Measurements from ENCODE around the gene ZDHHC7.
A peak's percentile ranks its signal among the peaks of the same experiment; 100 is the strongest.

ZDHHC7 gene

GRCh38 chr16:84989749-84990620 is 21.4 kb downstream of the ZDHHC7 start:
- Histone ChIP-seq H3K9me3 (ENCODE audit: insufficient read depth, low read depth, low read length) (peaks cover 2% of the 10 kb centered on the region), H3K4me1 (ENCODE audit: control insufficient read depth in 1 of 2, insufficient read depth in 2 of 2, low read length in 2 of 2) (peaks cover 3 to 9% of the 10 kb centered on the region in 2 experiments), H3K23ac (ENCODE audit: low read length) (no peak overlapping the region), H2AK5ac (ENCODE audit: low read length) (no peak overlapping the region), H2AFZ (ENCODE audit: insufficient read depth, low read length, poor library complexity) (no peak overlapping the region), H4K8ac (ENCODE audit: low read depth, low read length) (no peak overlapping the region), H3K9ac (ENCODE audit: low read length) (no peak overlapping the region), H2BK120ac (ENCODE audit: insufficient read depth, low read length, poor library complexity) (no peak overlapping the region), H3K27ac (ENCODE audit: low read depth, low read length) (no peak overlapping the region), H2BK5ac (ENCODE audit: low read depth, low read length, poor library complexity) (no peak overlapping the region), H4K12ac (ENCODE audit: low read depth, low read length) (no peak overlapping the region), H3K4me2 (ENCODE audit: low read length) (no peak overlapping the region), H3K18ac (ENCODE audit: low read length) (no peak overlapping the region), H3K14ac (ENCODE audit: low read length) (no peak overlapping the region), H3K4ac (ENCODE audit: low read depth, low read length) (no peak overlapping the region), H3K79me2 (ENCODE audit: control insufficient read depth, insufficient read depth, low read length, poor library complexity) (peaks cover 2% of the 10 kb centered on the region), H2BK12ac (ENCODE audit: low read length) (no peak overlapping the region), H3K27me3 (ENCODE audit: insufficient read depth, low read length) (no peaks in the 10 kb centered on the region), H4K91ac (ENCODE audit: low read depth, low read length) (no peak overlapping the region), H3K36me3 (ENCODE audit: control insufficient read depth in 1 of 2, insufficient read depth in 2 of 2, low read length in 2 of 2) (peaks cover 51 to 59% of the 10 kb centered on the region in 2 experiments), H3K79me1 (ENCODE audit: low read length) (no peaks in the 10 kb centered on the region), H3K4me3 (ENCODE audit: low read depth, low read length) (no peak overlapping the region)
- DNase-seq = no peak
- no CpG with 5 or more reads among the region's 27 CpGs for WGBS (ENCODE audit: extremely low coverage, insufficient coverage, insufficient read length)

DNA sequence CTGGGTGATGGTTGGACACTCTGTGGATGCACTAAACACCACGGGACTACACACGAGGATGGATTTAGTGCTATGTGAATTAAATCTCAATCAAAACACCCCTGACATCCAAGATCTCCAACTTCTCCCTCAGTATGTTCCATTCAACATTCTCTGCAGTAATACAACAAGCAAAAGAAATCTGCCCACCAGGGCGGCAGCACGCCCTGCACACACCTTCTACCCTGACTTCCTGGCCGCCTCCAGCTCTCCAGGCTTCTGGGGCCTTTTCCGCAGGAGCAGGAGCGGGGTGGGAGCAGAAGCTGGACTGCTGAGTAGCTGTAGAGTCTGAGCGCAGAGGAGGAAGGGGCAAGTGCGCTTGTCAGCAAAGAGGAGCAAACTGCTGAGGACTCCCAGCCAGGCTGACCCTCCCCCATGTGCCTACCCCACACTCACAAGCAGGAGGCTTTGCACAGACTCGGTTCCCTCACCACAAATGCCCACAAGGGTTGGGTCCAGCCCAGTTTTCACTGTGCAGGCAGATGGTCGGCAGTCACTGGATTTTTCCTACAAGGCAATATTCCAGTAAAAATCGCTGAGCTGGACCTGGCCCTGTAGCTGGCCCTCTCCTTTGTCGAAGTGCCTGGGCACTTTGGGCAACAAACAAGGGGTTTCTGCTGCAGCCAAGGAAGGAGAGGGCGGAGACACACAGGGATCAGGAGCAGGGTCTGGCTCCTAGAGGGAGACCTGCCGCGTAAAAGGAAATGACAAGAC is 22.8 kb downstream of the ZDHHC7 start:
- Histone ChIP-seq H4K8ac (ENCODE audit: low read depth, low read length) (no peak overlapping the region), H3K18ac (ENCODE audit: low read length) (no peak overlapping the region), H2BK12ac (ENCODE audit: low read length) (no peak overlapping the region), H3K27ac (ENCODE audit: low read depth, low read length) (no peak overlapping the region), H3K27me3 (ENCODE audit: insufficient read depth, low read length) (no peaks in the 10 kb centered on the region), H4K12ac (ENCODE audit: low read depth, low read length) (no peak overlapping the region), H2BK120ac (ENCODE audit: insufficient read depth, low read length, poor library complexity) (no peak overlapping the region), H3K79me1 (ENCODE audit: low read length) (no peaks in the 10 kb centered on the region), H4K91ac (ENCODE audit: low read depth, low read length) (no peak overlapping the region), H3K4me2 (ENCODE audit: low read length) (no peak overlapping the region), H3K23ac (ENCODE audit: low read length) (no peak overlapping the region), H3K4me3 (ENCODE audit: low read depth, low read length) (no peak overlapping the region), H3K79me2 (ENCODE audit: control insufficient read depth, insufficient read depth, low read length, poor library complexity) (no peaks in the 10 kb centered on the region), H2AFZ (ENCODE audit: insufficient read depth, low read length, poor library complexity) (no peak overlapping the region), H3K4me1 (ENCODE audit: control insufficient read depth in 1 of 2, insufficient read depth in 2 of 2, low read length in 2 of 2) (peaks cover 0 to 2% of the 10 kb centered on the region in 2 experiments), H3K4ac (ENCODE audit: low read depth, low read length) (no peak overlapping the region), H3K36me3 (ENCODE audit: control insufficient read depth in 1 of 2, insufficient read depth in 2 of 2, low read length in 2 of 2) (peaks cover 55% of the 10 kb centered on the region in 2 experiments), H3K14ac (ENCODE audit: low read length) (no peak overlapping the region), H2BK5ac (ENCODE audit: low read depth, low read length, poor library complexity) (no peak overlapping the region), H3K9ac (ENCODE audit: low read length) (no peak overlapping the region), H3K9me3 (ENCODE audit: insufficient read depth, low read depth, low read length) (no peaks in the 10 kb centered on the region), H2AK5ac (ENCODE audit: low read length) (no peak overlapping the region)
- no peak for DNase-seq
- no CpG with 5 or more reads among the region's 16 CpGs for whole genome bisulfite sequencing (ENCODE audit: extremely low coverage, insufficient coverage, insufficient read length)

GRCh38 chr16:84986879-84987278 is 24.5 kb downstream of the ZDHHC7 start:
- no peak for DNase-seq
- no peak overlapping the region for H3K23ac ChIP-seq (ENCODE audit: low read length)
- H3K9me3 ChIP-seq (ENCODE audit: insufficient read depth, low read depth, low read length) = no peaks in the 10 kb centered on the region
- peaks cover 0 to 2% of the 10 kb centered on the region in 2 experiments for H3K4me1 ChIP-seq (ENCODE audit: control insufficient read depth in 1 of 2, insufficient read depth in 2 of 2, low read length in 2 of 2)
- H3K79me2 ChIP-seq (ENCODE audit: control insufficient read depth, insufficient read depth, low read length, poor library complexity) = no peaks in the 10 kb centered on the region
- WGBS (ENCODE audit: extremely low coverage, insufficient coverage, insufficient read length) = no CpG with 5 or more reads among the region's 1 CpG
- H2AK5ac ChIP-seq (ENCODE audit: low read length) = no peak overlapping the region
- no peak overlapping the region for H2AFZ ChIP-seq (ENCODE audit: insufficient read depth, low read length, poor library complexity)
- H4K91ac ChIP-seq (ENCODE audit: low read depth, low read length) = no peak overlapping the region
- no peak overlapping the region for H3K4me3 ChIP-seq (ENCODE audit: low read depth, low read length)
- H2BK120ac ChIP-seq (ENCODE audit: insufficient read depth, low read length, poor library complexity) = no peak overlapping the region
- H3K14ac ChIP-seq (ENCODE audit: low read length) = no peak overlapping the region
- H3K18ac ChIP-seq (ENCODE audit: low read length) = peak overlapping the region; percentile 9
- no peak overlapping the region for H4K12ac ChIP-seq (ENCODE audit: low read depth, low read length)
- no peak overlapping the region for H3K27ac ChIP-seq (ENCODE audit: low read depth, low read length)
- H3K79me1 ChIP-seq (ENCODE audit: low read length) = no peaks in the 10 kb centered on the region
- H3K4ac ChIP-seq (ENCODE audit: low read depth, low read length) = no peak overlapping the region
- H3K9ac ChIP-seq (ENCODE audit: low read length) = no peak overlapping the region
- H4K8ac ChIP-seq (ENCODE audit: low read depth, low read length) = no peak overlapping the region
- H2BK5ac ChIP-seq (ENCODE audit: low read depth, low read length, poor library complexity) = no peak overlapping the region
- peaks cover 56 to 58% of the 10 kb centered on the region in 2 experiments for H3K36me3 ChIP-seq (ENCODE audit: control insufficient read depth in 1 of 2, insufficient read depth in 2 of 2, low read length in 2 of 2)
- H3K27me3 ChIP-seq (ENCODE audit: insufficient read depth, low read length) = no peaks in the 10 kb centered on the region
- H3K4me2 ChIP-seq (ENCODE audit: low read length) = no peak overlapping the region
- no peak overlapping the region for H2BK12ac ChIP-seq (ENCODE audit: low read length)

GRCh38 chr16:84986102-84986501 is 25.2 kb downstream of the ZDHHC7 start:
- peaks cover 0 to 2% of the 10 kb centered on the region in 2 experiments for H3K4me1 ChIP-seq (ENCODE audit: control insufficient read depth in 1 of 2, insufficient read depth in 2 of 2, low read length in 2 of 2)
- no peak overlapping the region for H3K4me2 ChIP-seq (ENCODE audit: low read length)
- no peak overlapping the region for H3K14ac ChIP-seq (ENCODE audit: low read length)
- H2BK5ac ChIP-seq (ENCODE audit: low read depth, low read length, poor library complexity) = no peak overlapping the region
- H3K23ac ChIP-seq (ENCODE audit: low read length) = no peak overlapping the region
- H2BK120ac ChIP-seq (ENCODE audit: insufficient read depth, low read length, poor library complexity) = no peak overlapping the region
- no CpG with 5 or more reads among the region's 22 CpGs for WGBS (ENCODE audit: extremely low coverage, insufficient coverage, insufficient read length)
- no peak overlapping the region for H2AFZ ChIP-seq (ENCODE audit: insufficient read depth, low read length, poor library complexity)
- no peak overlapping the region for H3K27ac ChIP-seq (ENCODE audit: low read depth, low read length)
- peaks cover 61 to 66% of the 10 kb centered on the region in 2 experiments for H3K36me3 ChIP-seq (ENCODE audit: control insufficient read depth in 1 of 2, insufficient read depth in 2 of 2, low read length in 2 of 2)
- H4K91ac ChIP-seq (ENCODE audit: low read depth, low read length) = no peak overlapping the region
- no peak overlapping the region for H4K12ac ChIP-seq (ENCODE audit: low read depth, low read length)
- no peak overlapping the region for H3K18ac ChIP-seq (ENCODE audit: low read length)
- H3K27me3 ChIP-seq (ENCODE audit: insufficient read depth, low read length) = no peaks in the 10 kb centered on the region
- no peak overlapping the region for H3K9ac ChIP-seq (ENCODE audit: low read length)
- H2AK5ac ChIP-seq (ENCODE audit: low read length) = no peak overlapping the region
- no peak overlapping the region for H2BK12ac ChIP-seq (ENCODE audit: low read length)
- no peak overlapping the region for H3K4ac ChIP-seq (ENCODE audit: low read depth, low read length)
- no peak overlapping the region for H4K8ac ChIP-seq (ENCODE audit: low read depth, low read length)
- no peaks in the 10 kb centered on the region for H3K9me3 ChIP-seq (ENCODE audit: insufficient read depth, low read depth, low read length)
- H3K79me2 ChIP-seq (ENCODE audit: control insufficient read depth, insufficient read depth, low read length, poor library complexity) = no peaks in the 10 kb centered on the region
- no peak for DNase-seq
- no peak overlapping the region for H3K4me3 ChIP-seq (ENCODE audit: low read depth, low read length)
- no peaks in the 10 kb centered on the region for H3K79me1 ChIP-seq (ENCODE audit: low read length)
